Measurements from ENCODE around the gene NR2F1.

NR2F1 gene

DNA sequence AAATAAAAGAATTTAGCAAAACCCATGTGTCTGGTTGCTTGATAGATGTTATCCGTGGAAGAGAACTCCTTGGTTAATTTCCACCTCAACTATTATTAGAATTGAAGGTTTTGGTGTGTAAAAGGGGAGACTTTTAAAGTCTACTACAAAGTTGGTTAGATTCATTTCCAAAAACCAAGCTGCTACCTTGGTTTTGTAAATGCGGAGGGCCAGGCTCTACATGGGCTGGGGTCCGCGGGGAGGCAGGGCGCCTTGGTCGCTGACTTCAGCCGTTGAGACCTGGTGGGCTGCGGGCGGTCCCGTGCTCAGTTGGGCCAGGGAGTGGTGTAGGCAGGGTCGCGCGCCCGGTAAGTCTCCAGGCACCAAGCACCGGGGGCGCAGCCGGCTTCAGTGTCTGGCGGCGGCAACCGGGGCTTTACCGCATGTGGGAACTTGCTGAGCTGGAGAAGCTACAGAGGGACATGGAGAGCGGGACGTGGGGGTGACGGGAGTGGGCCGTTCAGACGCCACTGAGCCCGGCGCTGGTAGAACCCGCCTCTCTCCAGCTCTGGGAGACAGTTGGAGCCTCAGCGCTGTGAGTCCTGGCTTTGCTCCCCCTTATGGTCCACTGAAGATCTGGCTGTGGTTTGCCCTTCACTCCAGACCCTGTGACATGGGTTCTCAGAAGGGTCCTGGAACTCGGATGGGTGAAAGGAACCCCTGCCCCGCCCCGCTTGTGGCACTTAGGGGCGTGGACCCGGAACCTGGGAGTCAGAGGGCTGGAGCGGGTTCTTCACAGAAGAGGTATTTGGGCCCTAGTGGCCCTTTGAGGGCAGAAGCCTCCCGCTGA is 11.8 kb downstream of the NR2F1 start:
- H3K27ac ChIP-seq = no peak overlapping the region
- TF ChIP-seq ZFX (IDR thresholded peaks at IDR 0.05; ENCODE audit: borderline replicate concordance) = no peak
- TF ChIP-seq, protein P1, sequence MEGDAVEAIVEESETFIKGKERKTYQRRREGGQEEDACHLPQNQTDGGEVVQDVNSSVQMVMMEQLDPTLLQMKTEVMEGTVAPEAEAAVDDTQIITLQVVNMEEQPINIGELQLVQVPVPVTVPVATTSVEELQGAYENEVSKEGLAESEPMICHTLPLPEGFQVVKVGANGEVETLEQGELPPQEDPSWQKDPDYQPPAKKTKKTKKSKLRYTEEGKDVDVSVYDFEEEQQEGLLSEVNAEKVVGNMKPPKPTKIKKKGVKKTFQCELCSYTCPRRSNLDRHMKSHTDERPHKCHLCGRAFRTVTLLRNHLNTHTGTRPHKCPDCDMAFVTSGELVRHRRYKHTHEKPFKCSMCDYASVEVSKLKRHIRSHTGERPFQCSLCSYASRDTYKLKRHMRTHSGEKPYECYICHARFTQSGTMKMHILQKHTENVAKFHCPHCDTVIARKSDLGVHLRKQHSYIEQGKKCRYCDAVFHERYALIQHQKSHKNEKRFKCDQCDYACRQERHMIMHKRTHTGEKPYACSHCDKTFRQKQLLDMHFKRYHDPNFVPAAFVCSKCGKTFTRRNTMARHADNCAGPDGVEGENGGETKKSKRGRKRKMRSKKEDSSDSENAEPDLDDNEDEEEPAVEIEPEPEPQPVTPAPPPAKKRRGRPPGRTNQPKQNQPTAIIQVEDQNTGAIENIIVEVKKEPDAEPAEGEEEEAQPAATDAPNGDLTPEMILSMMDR (IDR thresholded peaks at IDR 0.05) = no peak

GRCh38 chr5:93595420-93596147 is 12.6 kb downstream of the NR2F1 start:
- H3K27ac ChIP-seq = no peak overlapping the region
- TF ChIP-seq, protein P1 (IDR thresholded peaks at IDR 0.05) = no peak
- no peak for TF ChIP-seq ZFX (IDR thresholded peaks at IDR 0.05; ENCODE audit: borderline replicate concordance)

DNA sequence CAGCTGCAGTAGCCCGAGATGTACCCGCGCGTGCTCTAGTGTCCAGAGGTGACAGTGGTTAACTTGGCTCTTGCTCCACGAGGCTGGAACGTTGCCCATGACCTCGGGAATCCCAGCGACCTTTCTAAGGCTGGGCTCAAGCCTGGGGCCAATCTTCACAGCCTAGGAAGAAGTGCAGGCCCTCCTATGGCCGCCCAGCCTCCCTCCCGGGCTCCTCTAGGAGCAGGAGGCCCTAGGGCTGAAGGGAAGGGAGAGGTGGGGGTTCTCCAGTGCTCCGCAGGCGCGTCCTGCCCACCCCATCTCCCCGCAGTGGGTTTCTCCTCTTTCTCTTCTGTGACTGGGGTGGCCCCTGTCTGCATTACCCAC is 13.3 kb downstream of the NR2F1 start:
- TF ChIP-seq ZFX (IDR thresholded peaks at IDR 0.05; ENCODE audit: borderline replicate concordance) = no peak
- TF ChIP-seq, protein P1 (IDR thresholded peaks at IDR 0.05) = no peak

DNA sequence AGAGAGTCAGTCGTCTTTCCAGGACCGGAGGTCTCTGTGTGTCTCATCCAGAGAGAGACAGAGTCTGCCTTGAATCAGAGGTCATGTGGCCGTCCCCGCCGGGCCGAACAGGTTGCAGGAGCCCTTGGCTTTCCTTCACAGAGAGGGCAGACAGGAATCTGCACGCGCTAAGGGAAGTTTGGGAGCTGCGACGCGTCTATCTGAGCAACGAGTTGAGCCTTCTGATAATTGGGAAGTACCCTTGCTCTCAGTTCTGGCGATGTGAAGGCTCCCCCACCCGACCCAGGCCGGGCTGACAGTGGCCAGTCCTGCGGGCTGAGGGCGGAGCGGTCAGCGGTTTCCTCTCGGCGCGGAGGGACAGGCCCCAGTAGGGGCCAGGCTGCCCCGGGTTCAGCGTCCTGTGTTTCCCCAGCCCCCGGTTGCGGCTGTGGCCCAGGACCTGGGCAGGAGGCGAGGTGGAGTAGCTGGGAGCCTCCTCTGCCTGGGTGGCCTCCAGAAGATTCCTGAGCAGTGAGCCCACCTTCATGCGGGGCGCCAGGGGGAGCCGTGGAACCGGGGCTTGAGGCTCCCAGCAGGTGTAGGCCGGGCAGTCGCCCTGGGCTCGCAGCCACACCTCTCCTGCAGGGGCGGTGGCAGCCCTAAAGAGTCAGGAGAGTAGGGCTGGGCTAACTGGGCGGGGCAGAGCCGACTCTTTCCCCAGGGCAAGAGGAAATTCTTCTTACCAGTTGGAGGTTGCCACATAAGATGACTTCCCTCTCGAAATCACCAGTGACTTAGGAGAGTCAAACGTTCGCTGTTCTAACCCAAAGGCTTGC is 13.9 kb downstream of the NR2F1 start:
- no peak overlapping the region for H3K27ac ChIP-seq
- no peak for TF ChIP-seq ZFX (IDR thresholded peaks at IDR 0.05; ENCODE audit: borderline replicate concordance)
- TF ChIP-seq, protein P1 (IDR thresholded peaks at IDR 0.05) = peak; percentile 17; the same call in 1 of the 2 replicates

More for the DNA sequence above, 13.3 kb downstream of the NR2F1 start:
- H3K27ac ChIP-seq = no peak overlapping the region

DNA sequence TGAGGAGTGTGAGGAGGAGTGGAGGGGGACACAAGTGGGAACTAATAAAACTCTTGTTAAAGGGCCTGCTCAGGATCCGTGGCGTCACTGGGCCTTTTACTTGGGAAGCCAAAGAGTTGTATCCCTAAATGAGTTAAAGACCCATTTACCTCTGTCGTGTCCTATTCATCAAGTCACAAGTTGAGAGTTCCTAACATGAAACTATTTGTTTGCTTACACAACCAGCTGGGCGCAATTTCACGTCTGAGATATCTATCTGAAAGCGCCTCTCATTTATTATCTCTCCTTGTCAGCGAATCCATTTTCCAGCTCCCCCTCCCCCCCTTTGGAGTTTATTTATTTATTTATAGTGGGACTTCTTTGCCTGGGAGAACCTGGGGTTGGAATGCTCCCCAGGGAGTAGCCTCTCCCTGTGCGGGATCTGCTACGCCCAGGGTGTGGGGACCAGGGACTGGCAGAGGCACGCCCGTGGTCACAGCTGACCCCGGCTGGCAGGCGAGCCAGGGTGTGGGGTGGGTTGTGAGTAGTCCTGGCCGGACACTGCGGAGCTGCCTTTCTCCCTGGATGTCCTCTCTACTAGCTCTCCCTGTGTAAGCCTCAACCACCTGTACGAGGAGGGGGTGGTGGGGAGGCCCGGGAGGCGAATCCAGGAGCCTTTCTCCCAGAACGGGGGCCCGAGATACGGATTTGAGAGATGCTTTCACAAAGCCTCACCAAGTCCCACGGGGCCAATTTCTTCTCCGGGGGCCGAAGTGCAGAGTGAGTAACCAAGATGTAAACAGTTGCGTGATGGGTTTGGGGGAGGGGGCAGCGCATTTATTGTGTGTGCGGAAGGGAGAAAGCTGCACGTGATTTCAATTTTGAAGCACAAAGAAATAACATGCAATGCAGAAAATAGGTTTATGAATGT is 15.3 kb downstream of the NR2F1 start:
- TF ChIP-seq ZFX (IDR thresholded peaks at IDR 0.05; ENCODE audit: borderline replicate concordance) = no peak
- TF ChIP-seq, protein P1 (IDR thresholded peaks at IDR 0.05) = no peak
- H3K27ac ChIP-seq = no peak overlapping the region

DNA sequence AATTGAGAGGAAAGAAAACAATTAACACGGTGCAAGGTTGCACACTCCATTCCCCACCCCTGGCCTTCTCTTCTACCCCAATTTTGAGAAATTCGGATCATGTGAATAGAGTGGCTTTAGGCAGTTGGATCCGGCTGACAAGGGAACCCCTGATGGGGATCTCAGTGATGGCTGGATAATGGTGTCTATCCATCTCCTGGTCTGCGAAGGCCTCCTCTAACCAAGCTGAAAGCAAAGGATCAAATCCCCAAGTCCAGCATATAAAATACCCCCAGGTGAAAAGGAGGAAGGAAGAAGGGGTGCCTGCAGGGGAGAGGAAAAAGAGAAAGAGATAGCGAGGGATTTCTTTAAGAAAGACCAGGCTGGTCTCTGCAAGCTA is 16.0 kb downstream of the NR2F1 start:
- H3K27ac ChIP-seq = no peak overlapping the region
- TF ChIP-seq, protein P1 (IDR thresholded peaks at IDR 0.05) = no peak
- no peak for TF ChIP-seq ZFX (IDR thresholded peaks at IDR 0.05; ENCODE audit: borderline replicate concordance)

All from 22Rv1 (cell line).